HUDEP-2 (cell line): ENCODE results near the gene ICAM2.

ENCODE experiments used
- DNase-seq, 76 experiments: peaks; one replicate each; lab custom pipeline; 2025; ENCODE audit not compliant: unreplicated experiment in 76 of 76; lab: John Stamatoyannopoulos, UW

ICAM2 gene

DNA sequence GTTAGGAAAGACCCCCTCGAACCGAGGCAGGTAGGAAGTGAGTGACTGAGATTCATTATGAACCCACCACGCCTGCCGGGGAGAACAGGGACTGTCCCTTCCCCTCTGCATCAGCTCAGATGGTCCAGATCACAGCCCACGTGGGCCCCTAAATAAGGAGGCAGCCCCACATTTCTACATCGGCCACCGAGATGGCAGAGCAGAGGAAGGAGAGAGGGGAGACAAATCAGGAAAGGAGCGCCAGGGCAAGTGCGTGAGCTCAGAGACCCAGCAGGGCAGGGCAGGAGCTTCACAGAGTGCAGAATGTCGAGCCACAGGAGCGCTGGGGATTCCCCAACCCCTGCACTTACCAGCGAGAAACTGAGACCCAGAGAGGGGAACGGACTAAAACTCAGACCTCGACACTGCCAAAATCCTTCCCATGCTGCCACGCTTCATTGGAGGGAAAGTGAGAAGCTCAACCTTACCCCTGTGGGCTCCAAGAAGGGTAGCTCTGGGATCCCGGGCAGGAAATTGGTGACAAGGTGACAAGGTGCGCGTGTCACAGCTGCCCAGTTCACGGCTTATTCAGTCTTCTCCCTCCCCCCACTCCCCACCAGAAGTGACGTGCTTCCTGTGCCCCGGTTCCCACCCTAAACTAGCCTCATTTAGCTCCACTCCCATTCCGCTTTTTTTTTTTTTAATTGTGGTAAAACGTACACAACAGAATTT lies at the start of gene ICAM2:
Gene ICAM2 (minus strand): TSS at position 578 of the 711 bp plus-strand sequence. CDS start 13,942 bp downstream, outside the sequence.
- peak in 37 of 76 experiments; percentile 7 to 67 (median 31) for DNase-seq

DNA sequence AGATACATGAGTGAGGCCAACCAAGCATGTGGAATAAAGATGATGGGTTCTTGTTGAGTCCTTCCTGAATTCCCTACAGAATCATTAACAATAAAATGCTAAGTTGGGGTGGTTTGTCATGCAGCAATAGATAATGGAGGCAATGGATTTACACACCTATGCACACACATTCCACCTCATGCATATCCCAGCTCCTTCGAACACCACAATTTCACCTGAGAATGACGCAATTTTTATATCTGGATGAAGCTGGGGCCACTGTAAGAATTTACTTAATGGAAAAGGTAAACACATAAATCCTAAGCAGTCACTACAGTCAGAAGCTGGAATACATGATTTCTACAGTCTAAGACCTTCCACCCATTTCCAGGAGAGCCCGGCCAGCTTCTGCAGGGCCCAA lies 49.8 kb upstream of the ICAM2 start:
- DNase-seq, result no peak

DNA sequence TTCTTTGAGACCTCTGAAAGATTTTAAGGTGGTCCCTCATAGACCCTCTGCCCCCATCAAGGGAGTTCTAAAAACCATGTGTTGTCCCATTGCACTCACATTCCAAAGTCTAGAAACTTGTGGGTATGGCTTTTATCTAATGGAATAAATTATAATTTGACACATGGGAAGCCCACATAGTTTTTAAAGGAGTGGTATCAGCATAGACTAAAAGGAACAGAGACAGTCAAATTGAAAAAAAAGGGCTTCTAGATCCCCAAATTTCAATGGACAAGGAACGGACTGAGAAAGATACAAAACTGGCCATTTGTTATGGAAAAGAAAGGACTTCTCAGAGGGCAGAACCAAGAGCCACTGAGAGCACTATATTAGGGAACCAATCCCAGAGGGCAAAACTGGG lies 48.7 kb upstream of the ICAM2 start:
- DNase-seq, result no peak

DNA sequence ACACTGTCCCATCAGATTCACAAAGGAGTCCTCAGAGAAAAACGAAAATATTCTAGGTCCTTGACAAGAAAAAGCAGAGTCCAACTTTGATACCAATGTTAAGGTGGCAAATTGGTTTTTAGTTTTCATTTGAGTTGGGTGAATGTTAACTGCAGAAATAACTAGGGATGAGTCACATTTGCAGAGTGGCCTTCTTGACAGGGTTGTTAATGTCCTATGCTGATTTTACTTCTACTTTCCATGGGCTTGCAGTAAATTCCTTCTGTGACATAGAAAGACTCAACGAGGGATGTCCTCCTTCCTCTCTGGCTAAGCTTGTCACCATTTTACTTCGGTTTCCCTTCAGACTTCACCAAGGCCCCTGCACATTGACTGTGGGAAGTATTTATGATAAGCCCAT lies 47.2 kb upstream of the ICAM2 start:
- DNase-seq, result no peak

DNA sequence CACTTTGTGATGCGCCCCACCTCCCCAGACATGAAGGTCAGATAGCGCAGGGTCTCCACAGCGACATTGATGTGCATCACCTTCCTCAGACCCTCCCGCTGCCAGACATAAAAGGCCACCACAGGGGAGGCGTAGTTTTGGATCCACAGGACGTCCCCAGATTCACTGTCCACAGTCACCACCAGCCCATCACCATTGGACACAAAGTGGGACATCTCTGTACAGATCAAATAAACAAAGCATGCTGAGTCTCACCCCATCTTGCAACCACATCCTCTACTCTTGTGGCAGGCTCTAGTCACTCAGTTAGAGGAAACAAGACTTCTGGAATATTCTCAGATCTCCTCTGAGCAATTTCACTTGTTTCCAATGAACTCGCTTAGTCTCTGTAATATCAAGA lies 46.3 kb upstream of the ICAM2 start:
- DNase-seq, result no peak

DNA sequence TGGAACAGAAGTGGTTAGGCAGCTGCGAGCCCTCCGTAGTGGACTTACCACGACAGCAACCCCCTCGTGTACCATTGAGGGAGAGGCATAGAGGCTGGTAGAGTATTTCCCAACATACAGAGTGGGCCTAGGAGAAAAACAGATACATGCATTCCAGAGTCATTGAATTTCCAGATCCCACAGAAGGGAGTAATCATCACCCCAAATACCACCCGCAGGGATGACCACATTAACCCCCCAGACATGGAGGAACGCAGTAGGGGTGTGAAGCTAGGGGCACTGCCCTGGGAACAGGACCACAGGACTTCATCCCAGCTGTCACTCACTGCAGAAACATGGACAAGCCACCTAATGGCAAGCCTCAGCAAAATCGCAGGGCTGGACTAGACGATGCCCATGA lies 44.7 kb upstream of the ICAM2 start:
- DNase-seq, result no peak

DNA sequence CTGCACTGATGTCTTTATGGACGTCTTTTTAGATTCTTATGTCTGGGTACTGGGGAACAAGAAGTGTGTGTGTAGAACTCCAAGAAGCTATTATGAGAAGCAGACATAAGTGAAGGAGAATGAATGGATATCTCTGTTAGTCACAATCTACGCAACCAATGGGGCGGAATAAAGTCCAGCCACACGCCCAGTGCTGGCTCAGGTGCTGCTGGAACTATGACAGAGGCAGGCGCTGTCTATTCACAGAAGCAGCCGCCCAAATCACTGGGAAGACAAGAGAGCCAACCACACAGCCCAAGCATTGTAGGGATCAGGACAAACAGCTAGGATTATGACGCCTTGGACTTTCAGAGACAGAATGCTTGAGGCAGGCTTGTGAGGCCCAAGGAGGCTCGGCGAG lies 43.9 kb upstream of the ICAM2 start:
- no peak for DNase-seq

DNA sequence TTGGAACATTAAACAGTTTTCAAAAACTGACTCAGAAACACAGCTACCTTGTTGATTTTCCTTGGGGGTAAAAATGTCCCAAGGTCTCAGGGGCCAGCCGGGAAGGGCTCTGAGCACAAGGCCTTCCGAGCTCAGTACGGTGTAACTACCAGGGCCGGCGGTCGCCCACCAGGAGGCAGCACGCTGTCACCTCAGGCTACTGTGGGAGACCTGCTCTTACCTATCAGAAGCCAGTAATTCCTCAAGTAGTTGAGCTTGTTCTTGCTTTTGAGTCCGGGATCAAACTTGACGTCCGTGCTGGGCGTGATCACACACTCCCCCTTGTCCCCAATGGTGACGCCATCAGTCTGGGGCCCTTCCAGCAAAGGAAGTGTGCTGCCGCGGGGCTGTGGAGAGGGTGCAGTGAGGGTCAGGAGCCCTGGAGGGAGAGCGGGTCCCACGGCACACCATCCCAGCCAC lies 43.4 kb upstream of the ICAM2 start:
- peak in 31 of 76 experiments; percentile 3 to 52 (median 14) for DNase-seq

DNA sequence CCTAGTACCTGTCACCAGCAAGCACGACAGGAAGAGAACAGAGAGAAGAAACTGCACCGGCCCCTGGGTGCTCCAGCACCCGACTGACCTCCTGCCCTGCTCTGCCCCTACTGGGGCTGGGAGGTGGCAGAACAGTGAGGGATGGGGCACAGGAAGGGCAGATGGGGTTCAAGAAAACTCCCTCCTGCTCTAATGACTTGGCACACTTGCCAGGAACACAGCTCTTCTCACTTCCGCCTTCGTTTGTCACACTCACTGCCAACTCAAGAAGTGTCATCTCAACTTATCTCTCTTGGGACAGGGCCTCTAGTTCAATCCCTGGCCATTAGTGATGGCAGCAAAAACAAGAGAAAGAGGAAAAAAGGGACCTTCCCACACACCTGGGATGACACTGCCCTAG lies 42.7 kb upstream of the ICAM2 start:
- DNase-seq, result peak in 1 of 76 experiments; percentile 20

DNA sequence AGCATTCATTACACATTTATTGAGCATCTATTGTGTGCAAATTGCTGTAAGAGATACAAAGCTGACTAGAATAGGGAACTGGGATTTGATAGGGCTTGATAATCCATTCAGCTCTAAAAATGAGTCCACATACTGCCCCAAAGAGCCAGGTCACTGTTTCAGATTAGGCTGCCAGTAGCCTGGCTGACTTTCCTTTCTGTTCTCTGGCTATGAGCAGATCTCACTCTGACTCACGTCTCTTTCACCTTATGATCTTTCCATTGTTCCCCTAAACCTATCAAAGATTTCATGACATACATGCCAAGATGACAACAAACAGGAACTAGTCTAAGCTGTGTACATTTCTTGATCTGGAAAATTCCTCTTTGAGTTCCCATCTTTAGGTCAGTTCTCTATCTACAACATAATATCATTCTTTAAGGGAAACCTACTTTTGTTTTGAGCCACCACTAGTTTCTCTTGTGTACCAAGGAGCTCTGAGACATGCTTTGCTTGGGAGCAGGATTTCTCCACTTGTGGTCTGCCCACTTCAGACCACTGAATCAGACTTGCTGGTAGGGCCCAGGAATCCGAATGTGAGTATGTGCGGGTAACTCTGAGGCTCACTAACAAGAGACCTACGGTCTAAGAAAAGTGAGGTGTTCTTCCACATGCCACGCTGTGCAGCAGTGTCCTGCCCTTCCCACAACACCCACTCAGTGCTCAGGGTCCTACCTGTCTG lies 40.9 kb upstream of the ICAM2 start:
- no peak for DNase-seq

DNA sequence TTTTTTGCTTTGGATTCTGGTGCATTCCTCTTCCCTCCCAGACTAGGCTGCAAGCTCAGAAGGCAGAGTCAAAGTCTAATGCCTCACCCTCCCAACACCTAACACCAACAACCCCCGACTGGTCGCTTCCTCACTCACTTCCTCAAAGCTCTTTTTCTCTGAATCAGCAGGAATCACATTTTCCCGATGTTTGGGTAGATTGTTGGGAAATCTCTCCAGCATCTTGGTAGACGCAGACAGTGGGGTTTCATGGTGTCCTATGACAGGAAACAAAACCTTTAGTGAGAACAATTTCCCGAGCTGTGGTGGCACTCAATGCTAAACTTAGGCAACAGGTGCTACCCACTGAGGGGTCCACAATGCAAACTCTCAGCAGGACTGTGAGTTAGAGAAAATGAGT lies 39.9 kb upstream of the ICAM2 start:
- DNase-seq, result no peak

DNA sequence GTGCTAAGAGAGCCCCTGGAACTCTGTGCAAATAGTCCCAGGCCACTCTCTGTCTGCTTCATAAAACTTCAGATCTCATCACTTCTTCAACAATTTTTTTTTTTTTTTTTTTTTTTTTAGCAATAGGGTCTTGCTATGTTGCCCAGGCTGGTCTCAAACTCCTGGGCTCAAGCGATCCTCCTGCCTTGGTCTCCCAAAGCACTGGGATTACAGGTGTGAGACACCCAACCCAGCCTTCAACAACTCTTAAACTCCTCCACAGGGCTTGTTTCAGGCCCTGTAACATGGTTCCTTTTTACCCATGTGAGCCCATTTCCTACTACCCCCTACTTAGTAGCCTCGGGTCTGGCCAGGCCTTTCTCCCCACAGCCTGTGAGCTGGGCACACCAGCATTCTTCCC lies 39.3 kb upstream of the ICAM2 start:
- DNase-seq, result no peak

DNA sequence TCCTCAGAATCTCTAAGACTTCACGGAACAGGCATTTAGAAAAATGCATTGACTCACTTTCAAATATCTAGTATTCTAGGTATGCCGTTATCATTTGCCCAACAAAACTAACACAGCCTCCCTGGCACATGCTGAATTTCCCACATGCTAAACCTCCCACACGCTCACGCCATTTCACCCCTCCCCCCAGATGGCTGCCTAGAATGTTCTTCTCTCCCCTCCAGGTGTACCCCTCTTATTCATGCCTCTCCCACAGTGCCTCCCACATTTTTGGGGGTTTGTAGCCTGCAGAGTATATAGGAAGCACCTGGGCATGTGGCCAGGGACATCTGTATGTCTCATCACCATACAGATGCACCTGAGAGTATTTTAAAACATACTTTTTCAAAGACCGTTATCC lies 38.2 kb upstream of the ICAM2 start:
- peak in 13 of 76 experiments; percentile 3 to 28 (median 11) for DNase-seq

DNA sequence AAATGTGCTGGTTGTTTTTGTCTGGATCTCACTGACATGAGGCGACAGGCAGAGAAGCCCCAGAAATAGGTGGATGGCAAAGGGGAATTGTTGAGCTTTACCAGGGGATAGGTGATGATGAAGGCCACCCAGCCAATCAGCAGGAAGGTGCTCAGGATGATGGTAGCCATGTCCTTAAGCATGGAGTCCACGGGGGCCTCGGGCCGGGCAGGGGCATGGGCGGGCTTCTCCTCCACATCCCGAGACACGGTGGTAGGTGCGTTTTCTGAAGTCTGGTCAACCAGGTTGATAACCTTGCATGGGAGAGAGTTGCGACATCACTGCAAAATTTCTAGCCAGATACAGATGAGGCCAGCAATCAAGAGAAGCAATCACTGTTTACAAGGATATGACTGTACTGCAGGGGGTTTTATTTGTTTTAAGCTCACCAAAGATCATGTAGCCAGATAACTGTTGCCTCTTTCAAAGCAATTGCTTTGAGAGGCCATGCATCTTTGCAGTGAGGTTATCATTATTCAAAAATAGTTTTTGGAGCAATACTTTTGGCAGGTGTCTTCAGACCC lies 37.3 kb upstream of the ICAM2 start:
- no peak for DNase-seq

DNA sequence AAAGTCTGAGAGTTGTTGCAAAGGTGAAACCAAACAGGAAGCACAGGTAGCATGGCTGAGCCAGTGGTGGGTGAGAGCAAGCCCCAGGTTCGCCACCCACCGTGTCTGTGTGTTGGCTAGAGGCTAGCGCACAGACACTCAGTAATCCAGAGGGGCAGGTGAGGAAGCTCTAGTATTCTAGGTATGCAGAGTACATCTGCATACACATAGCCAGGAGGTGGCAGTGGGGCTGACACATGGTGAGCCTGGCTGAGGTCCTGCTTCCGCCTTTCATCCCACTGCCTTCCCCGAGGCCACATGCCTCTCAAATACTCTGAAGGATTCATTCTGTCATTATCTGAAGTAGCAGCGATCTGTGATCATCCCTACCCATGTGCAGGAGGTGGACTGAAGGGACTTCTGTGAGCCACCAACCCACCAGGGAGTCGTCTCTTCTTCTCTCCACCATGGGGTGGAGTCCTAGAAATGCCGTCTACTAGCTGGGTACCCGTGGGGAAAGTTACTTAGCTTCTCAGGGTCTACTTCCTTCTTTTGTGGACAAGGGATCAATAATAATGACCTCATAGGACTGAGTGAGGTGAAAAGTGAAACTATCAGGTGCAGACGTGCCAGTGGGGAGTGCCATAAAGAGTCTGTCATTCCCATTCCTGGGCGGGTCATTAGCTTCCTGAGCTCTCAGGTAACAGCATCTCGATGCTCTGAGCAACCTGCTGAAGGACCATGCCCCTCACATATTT lies 36.0 kb upstream of the ICAM2 start:
- no peak for DNase-seq

DNA sequence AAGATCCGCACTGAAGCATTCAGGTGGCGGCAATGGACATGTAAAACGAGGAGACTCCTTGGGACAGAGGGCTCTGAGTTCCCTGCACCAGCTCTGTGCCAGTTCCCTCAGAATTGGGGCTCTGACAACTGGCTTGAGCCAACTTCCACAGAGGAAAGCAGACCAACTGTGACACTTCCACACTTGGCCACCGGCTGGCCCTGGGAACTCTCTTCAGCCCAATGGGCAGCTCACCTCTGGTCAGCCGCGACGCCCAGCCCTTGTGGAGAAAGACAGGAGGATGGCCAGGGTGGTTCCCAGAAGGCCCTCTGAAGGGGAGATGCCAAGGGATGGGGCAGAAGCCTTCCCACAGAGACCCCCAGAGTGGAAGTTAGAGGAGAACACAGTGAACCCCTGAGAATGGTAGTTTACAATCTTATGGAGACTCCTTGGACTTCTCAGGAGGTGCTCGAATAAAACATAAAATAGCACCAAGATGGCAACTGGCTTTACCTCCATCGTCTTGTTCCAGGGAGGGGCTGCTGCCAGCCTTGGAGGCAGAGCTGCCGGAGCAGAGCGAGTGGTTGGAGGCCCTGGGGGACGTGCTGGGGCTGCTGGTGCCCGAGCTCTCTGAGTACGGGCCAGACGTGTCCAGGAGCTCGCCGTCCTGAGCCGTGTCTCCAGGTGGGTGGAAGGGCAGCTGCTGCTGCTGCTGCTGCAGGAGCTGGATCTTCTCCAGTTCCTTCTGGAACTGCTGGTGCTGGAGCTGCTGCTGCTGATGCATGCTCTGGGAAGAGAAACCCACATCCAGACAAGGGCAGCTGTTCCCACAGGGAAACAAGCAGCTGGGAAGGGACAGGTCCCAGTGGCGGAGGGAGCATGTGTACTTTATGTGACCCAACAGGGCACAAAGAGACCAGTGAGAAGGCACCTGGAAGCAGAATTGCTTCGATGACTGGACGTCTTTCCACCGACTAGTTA lies 35.0 kb upstream of the ICAM2 start:
- DNase-seq, result no peak

DNA sequence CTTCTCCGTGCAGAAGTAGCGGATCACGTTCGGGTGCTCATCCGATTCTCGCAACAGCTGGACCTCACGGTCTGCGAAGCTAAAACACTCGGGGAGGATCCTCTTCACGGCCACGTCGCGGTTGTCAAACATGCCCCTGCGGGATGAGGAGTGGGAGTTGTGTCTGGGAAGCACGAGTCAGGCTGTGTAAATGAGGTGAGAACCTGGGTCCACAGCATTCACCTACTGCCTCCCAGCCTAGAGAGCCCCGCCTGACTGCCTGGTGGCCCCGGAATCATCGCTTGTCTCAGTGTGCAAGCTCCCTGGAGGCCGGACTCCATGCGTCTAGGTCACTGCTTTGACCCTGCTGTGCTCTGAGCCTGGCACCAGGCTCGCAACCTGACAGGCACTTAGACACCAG lies 33.9 kb upstream of the ICAM2 start:
- DNase-seq, result no peak

DNA sequence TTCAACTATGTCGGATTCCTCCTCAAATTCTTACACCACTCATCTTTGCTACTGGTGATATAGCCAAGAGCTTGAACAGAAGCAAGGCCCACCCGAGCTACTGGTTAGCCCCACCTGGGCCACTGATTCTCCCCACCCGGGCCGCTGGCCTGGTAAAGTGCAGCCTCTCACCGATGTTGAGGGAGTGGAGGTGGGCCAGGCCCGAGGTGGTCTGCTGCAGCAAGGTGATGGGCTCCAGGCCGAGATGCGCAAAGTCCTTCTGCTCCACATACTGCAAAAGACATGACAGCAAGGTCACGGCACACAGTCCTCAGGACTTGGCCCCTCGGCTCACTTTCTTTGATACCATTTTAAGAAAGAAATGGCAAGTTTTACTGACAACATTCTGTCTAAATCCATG lies 32.7 kb upstream of the ICAM2 start:
- DNase-seq, result no peak

DNA sequence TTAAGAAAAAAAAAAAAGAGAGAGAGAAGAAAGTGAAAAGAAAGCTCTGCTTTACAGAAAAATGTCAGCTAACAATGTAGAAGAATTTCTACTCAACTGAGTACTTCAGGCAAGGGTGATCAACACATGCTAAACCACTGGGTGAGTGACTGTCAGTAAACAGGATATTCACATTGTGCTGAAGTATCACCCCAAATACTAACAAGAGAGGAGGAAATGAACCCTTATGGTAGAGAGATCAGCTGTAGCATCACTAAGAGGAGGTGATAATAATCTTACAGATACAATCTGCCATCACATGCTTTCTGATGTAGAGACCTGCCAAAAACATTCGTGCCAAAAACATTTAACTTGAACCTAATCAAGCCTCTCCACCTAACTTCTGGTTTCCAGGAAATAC lies 30.7 kb upstream of the ICAM2 start:
- DNase-seq, result no peak

DNA sequence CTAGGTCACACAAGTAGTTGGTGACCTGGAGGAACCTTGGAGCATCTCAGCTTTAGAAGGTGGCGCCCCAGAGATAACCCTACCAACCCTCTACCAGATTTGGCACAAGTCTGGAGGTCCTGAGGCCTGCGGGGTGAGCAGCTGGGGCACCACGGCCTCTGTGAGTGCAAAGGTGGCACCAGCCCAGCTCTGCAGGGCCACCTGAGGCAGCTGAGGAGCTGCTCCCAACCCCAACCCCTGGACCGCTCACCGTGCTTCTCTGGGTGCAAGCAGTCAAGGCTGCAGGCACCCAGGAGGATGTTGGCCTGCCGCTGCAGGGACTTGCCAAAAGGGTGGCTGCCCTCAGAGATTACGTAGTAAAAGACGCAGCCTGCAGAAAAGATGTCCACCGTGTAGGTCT lies 28.4 kb upstream of the ICAM2 start:
- DNase-seq, result no peak
